Measurements from ENCODE around the gene HLA-DMB. TPM values are rescaled to one million over a fixed set of nuclear protein-coding genes. Genes with fewer than 3 reads are reported as not detected.
A peak's percentile ranks its signal among the peaks of the same experiment; 100 is the strongest.

Gene HLA-DMB
- total and polyA plus RNA-seq, 4 donors: 2.8 to 13.1 (median 7.7) TPM

DNA sequence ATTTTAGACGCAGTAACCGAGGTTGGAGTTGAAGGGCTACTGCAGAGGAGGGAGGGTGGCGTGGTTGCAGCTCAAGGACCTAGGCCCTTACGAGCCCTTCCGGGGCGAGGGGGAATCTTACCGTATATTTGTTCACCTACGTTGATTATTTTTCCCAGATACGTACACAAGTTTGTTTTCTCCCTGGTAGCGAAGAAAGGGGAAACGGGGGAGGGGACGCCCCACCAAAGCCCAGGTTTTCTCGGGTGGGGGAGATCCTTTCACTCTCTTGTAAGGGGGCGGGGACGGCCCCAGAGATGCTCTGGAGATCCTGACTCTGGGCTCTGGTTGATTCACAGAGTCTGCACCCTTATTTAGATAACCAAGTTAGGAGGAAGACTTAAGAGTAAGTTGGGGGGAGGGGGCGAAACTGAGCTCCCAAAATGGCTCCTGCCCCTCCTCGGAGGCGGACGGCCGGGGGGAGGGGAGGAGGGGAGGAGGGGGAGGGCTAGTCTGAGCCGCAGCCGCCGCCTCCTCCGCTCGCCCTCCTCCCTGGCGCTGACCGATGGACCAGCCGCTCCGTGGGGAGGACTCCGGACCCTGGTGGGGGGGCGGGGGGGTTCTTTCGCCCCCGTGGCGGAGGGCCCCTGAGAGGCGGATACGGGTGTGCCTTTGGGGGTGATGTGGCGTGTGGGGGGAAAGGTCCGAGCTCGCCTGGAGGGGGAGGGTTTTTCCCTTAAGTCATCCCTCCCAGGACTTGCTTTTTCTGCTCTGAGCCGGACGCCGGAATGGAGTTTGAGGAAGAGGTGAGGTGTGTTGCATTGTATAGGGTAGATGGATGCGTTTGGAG is 29.8 kb upstream of the HLA-DMB start:
- Histone ChIP-seq H3K9ac (ENCODE audit: low read depth in 1 of 2, low read length in 2 of 2) (peak overlapping the region; percentile 96 to 100), H3K4me1 (ENCODE audit: control insufficient read depth in 4 of 4, insufficient read depth in 4 of 4, low read length in 3 of 4) (peaks cover 0 to 34% (median 27%) of the 10 kb centered on the region in 4 donors), H3K27me3 (ENCODE audit: control insufficient read depth in 4 of 4, insufficient read depth in 4 of 4, low read length in 3 of 4) (no peaks in the 10 kb centered on the region), H3K4me3 (ENCODE audit: low read depth in 1 of 3, low read length in 3 of 3) (peak overlapping the region; percentile 81 to 93 (median 87)), H3K27ac (ENCODE audit: low read depth in 1 of 2, low read length in 2 of 2) (peak overlapping the region; percentile 99 to 100), H3K36me3 (ENCODE audit: control insufficient read depth in 4 of 4, insufficient read depth in 3 of 4, low read depth in 1 of 4, low read length in 3 of 4) (peaks cover 5 to 14% (median 8%) of the 10 kb centered on the region in 4 donors), H3K9me3 (ENCODE audit: control insufficient read depth in 4 of 4, low read length in 3 of 4) (no peaks in the 10 kb centered on the region)
- TF ChIP-seq, protein P1, sequence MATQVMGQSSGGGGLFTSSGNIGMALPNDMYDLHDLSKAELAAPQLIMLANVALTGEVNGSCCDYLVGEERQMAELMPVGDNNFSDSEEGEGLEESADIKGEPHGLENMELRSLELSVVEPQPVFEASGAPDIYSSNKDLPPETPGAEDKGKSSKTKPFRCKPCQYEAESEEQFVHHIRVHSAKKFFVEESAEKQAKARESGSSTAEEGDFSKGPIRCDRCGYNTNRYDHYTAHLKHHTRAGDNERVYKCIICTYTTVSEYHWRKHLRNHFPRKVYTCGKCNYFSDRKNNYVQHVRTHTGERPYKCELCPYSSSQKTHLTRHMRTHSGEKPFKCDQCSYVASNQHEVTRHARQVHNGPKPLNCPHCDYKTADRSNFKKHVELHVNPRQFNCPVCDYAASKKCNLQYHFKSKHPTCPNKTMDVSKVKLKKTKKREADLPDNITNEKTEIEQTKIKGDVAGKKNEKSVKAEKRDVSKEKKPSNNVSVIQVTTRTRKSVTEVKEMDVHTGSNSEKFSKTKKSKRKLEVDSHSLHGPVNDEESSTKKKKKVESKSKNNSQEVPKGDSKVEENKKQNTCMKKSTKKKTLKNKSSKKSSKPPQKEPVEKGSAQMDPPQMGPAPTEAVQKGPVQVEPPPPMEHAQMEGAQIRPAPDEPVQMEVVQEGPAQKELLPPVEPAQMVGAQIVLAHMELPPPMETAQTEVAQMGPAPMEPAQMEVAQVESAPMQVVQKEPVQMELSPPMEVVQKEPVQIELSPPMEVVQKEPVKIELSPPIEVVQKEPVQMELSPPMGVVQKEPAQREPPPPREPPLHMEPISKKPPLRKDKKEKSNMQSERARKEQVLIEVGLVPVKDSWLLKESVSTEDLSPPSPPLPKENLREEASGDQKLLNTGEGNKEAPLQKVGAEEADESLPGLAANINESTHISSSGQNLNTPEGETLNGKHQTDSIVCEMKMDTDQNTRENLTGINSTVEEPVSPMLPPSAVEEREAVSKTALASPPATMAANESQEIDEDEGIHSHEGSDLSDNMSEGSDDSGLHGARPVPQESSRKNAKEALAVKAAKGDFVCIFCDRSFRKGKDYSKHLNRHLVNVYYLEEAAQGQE (IDR thresholded peaks at IDR 0.05): no peak
- TF ChIP-seq YY1 (IDR thresholded peaks at IDR 0.05) (peak; percentile 37), TAF1 (conservative IDR thresholded peaks at IDR 0.05) (no peak), NR2F2 (IDR thresholded peaks at IDR 0.05) (no peak), HNF4A (conservative IDR thresholded peaks at IDR 0.05) (peak; percentile 61 to 72), EGR1 (IDR thresholded peaks at IDR 0.05; ENCODE audit: low read depth in 2 of 2) (peak in 1 of 2 donors; percentile 31), GABPA (IDR thresholded peaks at IDR 0.05 in 1 of 2, conservative IDR thresholded peaks at IDR 0.05 in 1 of 2) (no peak), SP1 (IDR thresholded peaks at IDR 0.05) (no peak), JUND (IDR thresholded peaks at IDR 0.05) (peak in 1 of 2 donors; percentile 9), RAD21 (IDR thresholded peaks at IDR 0.05) (no peak)
- TF ChIP-seq, protein P2, sequence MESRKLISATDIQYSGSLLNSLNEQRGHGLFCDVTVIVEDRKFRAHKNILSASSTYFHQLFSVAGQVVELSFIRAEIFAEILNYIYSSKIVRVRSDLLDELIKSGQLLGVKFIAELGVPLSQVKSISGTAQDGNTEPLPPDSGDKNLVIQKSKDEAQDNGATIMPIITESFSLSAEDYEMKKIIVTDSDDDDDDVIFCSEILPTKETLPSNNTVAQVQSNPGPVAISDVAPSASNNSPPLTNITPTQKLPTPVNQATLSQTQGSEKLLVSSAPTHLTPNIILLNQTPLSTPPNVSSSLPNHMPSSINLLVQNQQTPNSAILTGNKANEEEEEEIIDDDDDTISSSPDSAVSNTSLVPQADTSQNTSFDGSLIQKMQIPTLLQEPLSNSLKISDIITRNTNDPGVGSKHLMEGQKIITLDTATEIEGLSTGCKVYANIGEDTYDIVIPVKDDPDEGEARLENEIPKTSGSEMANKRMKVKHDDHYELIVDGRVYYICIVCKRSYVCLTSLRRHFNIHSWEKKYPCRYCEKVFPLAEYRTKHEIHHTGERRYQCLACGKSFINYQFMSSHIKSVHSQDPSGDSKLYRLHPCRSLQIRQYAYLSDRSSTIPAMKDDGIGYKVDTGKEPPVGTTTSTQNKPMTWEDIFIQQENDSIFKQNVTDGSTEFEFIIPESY (IDR thresholded peaks at IDR 0.05): no peak
- TF ChIP-seq, protein P3, sequence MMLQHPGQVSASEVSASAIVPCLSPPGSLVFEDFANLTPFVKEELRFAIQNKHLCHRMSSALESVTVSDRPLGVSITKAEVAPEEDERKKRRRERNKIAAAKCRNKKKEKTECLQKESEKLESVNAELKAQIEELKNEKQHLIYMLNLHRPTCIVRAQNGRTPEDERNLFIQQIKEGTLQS (IDR thresholded peaks at IDR 0.05): no peak
- TF ChIP-seq, protein P4, sequence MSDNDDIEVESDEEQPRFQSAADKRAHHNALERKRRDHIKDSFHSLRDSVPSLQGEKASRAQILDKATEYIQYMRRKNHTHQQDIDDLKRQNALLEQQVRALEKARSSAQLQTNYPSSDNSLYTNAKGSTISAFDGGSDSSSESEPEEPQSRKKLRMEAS (IDR thresholded peaks at IDR 0.05): no peak
- WGBS: under 1% methylated on average over 43 of the region's 43 CpGs
- peak; percentile 81 for DNase-seq (ENCODE audit: low spot score)

DNA sequence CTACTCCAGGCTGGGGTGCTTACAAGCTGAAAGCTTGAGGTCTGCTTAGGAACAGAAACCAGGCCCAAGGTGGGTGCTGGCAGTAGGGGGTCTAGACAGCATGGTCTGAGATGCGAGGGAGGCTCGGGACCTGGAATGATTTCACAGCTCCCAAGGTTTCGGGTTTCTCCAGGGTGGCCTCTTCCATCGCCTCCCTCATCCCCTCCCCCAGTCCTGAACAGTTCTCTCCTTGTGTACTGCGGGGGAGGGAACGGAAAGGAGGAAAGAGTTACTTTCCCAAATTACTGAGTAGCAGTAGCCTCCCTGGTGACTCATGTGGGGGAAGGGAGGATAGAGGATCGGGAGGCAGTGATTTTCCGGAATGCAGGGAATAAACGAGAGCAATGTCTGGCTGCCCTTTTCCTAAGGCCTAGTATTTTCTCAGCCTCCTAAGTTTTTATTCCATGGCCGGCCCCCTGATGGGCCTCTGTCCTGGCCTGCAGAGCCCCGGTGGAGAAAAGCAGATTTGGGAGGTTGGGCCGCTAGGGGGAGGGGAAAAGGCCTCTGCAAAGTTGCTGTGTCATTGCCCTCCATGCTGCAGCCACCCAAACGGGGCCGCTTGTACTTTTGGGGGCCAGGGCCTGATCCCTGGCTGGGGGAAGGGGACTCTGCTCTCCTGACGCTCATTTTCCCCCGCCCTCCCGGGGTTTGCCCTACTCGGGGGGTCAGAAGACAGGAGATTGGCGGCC is 29.0 kb upstream of the HLA-DMB start:
- H3K36me3 ChIP-seq (ENCODE audit: control insufficient read depth in 4 of 4, insufficient read depth in 3 of 4, low read depth in 1 of 4, low read length in 3 of 4): peaks cover 4 to 7% (median 6%) of the 10 kb centered on the region in 4 donors
- peak overlapping the region; percentile 63 to 81 (median 75) for H3K4me3 ChIP-seq (ENCODE audit: low read depth in 1 of 3, low read length in 3 of 3)
- WGBS: under 1% methylated on average over 19 of the region's 19 CpGs
- H3K4me1 ChIP-seq (ENCODE audit: control insufficient read depth in 4 of 4, insufficient read depth in 4 of 4, low read length in 3 of 4): peaks cover 0 to 30% (median 20%) of the 10 kb centered on the region in 4 donors
- H3K9ac ChIP-seq (ENCODE audit: low read depth in 1 of 2, low read length in 2 of 2): peak overlapping the region; percentile 96 to 98
- no peaks in the 10 kb centered on the region for H3K9me3 ChIP-seq (ENCODE audit: control insufficient read depth in 4 of 4, low read length in 3 of 4)
- peak; percentile 88 for DNase-seq (ENCODE audit: low spot score)
- no peaks in the 10 kb centered on the region for H3K27me3 ChIP-seq (ENCODE audit: control insufficient read depth in 4 of 4, insufficient read depth in 4 of 4, low read length in 3 of 4)
- peak overlapping the region; percentile 99 to 100 for H3K27ac ChIP-seq (ENCODE audit: low read depth in 1 of 2, low read length in 2 of 2)
- TF ChIP-seq RAD21 (IDR thresholded peaks at IDR 0.05) (peak in 1 of 2 donors; percentile 6), EGR1 (IDR thresholded peaks at IDR 0.05; ENCODE audit: low read depth in 2 of 2) (peak in 1 of 2 donors; percentile 81), GABPA (IDR thresholded peaks at IDR 0.05 in 1 of 2, conservative IDR thresholded peaks at IDR 0.05 in 1 of 2) (no peak), NR2F2 (IDR thresholded peaks at IDR 0.05) (peak; percentile 52), JUND (IDR thresholded peaks at IDR 0.05) (peak; percentile 71 to 79), HNF4A (conservative IDR thresholded peaks at IDR 0.05) (peak in 1 of 2 donors; percentile 21), FOXA1 (IDR thresholded peaks at IDR 0.05) (no peak)
- TF ChIP-seq, protein P4 (IDR thresholded peaks at IDR 0.05): no peak
- TF ChIP-seq, protein P1 (IDR thresholded peaks at IDR 0.05): no peak
- TF ChIP-seq, protein P3 (IDR thresholded peaks at IDR 0.05): peak; percentile 63

Data from liver (tissue), 9 donors.